H1 (cell line): ENCODE results near the gene FAM163A. TPM values are rescaled to one million over a fixed set of nuclear protein-coding genes. Genes with fewer than 3 reads are reported as not detected.

Experiments used
- CTCF ChIA-PET: fragments of 300-600 bp; sonication (Branson Sonifier 250); formaldehyde crosslinking; loops from one replicate; lab custom pipeline; 2021; ENCODE audit not compliant: partially characterized antibody; lab: Charles Lee
- POLR2A ChIA-PET: fragments of 300-600 bp; sonication (Branson Sonifier 250); formaldehyde crosslinking; loops from one replicate; lab custom pipeline; 2021; ENCODE audit warnings: inconsistent platforms; ENCODE audit not compliant: partially characterized antibody; lab: Charles Lee
- DNase-seq, 2 experiments: peaks; one replicate each; pipeline versions ENCODE4 v3.0.0 to v3.0.0-alpha.2; 2010 to 2022; ENCODE audit warnings: low spot score in 2 of 2, low read depth in 1 of 2, mixed read lengths in 1 of 2
- FAIRE-seq: peaks from 2 replicates; lab custom pipeline; 2011; peaks lifted over from hg19 to GRCh38; lab: Jason Lieb, UNC
- H2AFZ ChIP-seq: 2 replicates; pipeline ENCODE4 v1.8.1; 2012; ENCODE audit warnings: low read length, inconsistent platforms
- H2AK5ac ChIP-seq: 2 replicates; pipeline ENCODE4 v1.6.1; 2013; ENCODE audit warnings: low read depth, low read length
- H2BK120ac ChIP-seq: replicated peaks from 2 replicates; pipeline ENCODE3; 2013; ENCODE audit warnings: low read depth, low read length, inconsistent platforms
- H2BK12ac ChIP-seq: 2 replicates; pipeline ENCODE4 v1.6.1; 2013; ENCODE audit warnings: low read depth, low read length
- H2BK15ac ChIP-seq: 2 replicates; pipeline ENCODE4 v1.6.1; 2013; ENCODE audit warnings: low read length
- H2BK20ac ChIP-seq: 2 replicates; pipeline ENCODE4 v1.6.1; 2013; ENCODE audit warnings: low read length
- H2BK5ac ChIP-seq: 2 replicates; pipeline ENCODE4 v1.6.1; 2013; ENCODE audit warnings: low read depth, low read length
- H3K14ac ChIP-seq: 2 replicates; pipeline ENCODE4 v1.6.1; 2013; ENCODE audit warnings: inconsistent platforms; ENCODE audit not compliant: insufficient read length
- H3K18ac ChIP-seq: 2 replicates; pipeline ENCODE4 v1.6.1; 2013; ENCODE audit warnings: low read length; ENCODE audit errors: extremely low read depth
- H3K23ac ChIP-seq: 2 replicates; pipeline ENCODE4 v1.6.1; 2013; ENCODE audit warnings: inconsistent platforms; ENCODE audit not compliant: insufficient read length
- H3K23me2 ChIP-seq: 2 replicates; pipeline ENCODE4 v1.6.1; 2013; ENCODE audit warnings: low read depth, low read length
- H3K27ac ChIP-seq: 2 replicates; pipeline ENCODE4 v1.6.1; 2011; ENCODE audit warnings: low read depth, low read length, inconsistent platforms
- H3K27me3 ChIP-seq, 4 experiments: replicated peaks in 1 of 4; 1 replicate in 1 of 4; 2 replicates in 3 of 4; pipeline versions ENCODE4 v1.6.1 to v1.8.1; 2011 to 2013; ENCODE audit warnings: low read length in 3 of 4, mild to moderate bottlenecking in 3 of 4, inconsistent platforms in 2 of 4, mixed read lengths in 2 of 4, moderate library complexity in 1 of 4; ENCODE audit not compliant: control insufficient read depth in 3 of 4, insufficient read depth in 3 of 4; ENCODE audit errors: extremely low read depth in 1 of 4
- H3K36me3 ChIP-seq, 4 experiments: 2 replicates each; pipeline versions ENCODE4 v1.6.1 to v1.8.1; 2011 to 2013; ENCODE audit warnings: mild to moderate bottlenecking in 4 of 4, low read length in 3 of 4, moderate library complexity in 2 of 4, control low read depth in 1 of 4, inconsistent platforms in 1 of 4; ENCODE audit not compliant: insufficient read depth in 4 of 4, control insufficient read depth in 2 of 4
- H3K4ac ChIP-seq: replicated peaks from 2 replicates; pipeline ENCODE3; 2013; ENCODE audit warnings: low read length, low read depth, mixed read lengths, inconsistent platforms; ENCODE audit not compliant: insufficient read length
- H3K4me1 ChIP-seq, 4 experiments: replicated peaks in 1 of 4; 1 replicate in 1 of 4; 2 replicates in 3 of 4; pipeline versions ENCODE4 v1.6.1 to v1.8.1; 2011 to 2013; ENCODE audit warnings: low read length in 3 of 4, inconsistent platforms in 2 of 4, mixed read lengths in 1 of 4; ENCODE audit not compliant: insufficient read depth in 4 of 4, control insufficient read depth in 3 of 4
- H3K4me2 ChIP-seq, 2 experiments: 2 replicates each; pipeline versions ENCODE4 v1.6.1 to v1.8.1; 2011 to 2013; ENCODE audit warnings: low read depth in 2 of 2, low read length in 2 of 2, control low read depth in 1 of 2, inconsistent platforms in 1 of 2, mild to moderate bottlenecking in 1 of 2; ENCODE audit not compliant: insufficient read depth in 1 of 2
- H3K4me3 ChIP-seq, 4 experiments: fragments of 200-600, 300-600 bp in 1 of 4; sonication (generic), shearing (Covaris generic), sonication (Bioruptor Twin) in 1 of 4; 2 replicates each; pipeline versions ENCODE4 v1.5.1 to v1.8.1; 2011 to 2016; ENCODE audit warnings: low read length in 4 of 4, low read depth in 3 of 4, control low read depth in 2 of 4, inconsistent platforms in 2 of 4, mild to moderate bottlenecking in 2 of 4, mixed read lengths in 1 of 4, moderate library complexity in 1 of 4; ENCODE audit not compliant: insufficient read depth in 2 of 4; ENCODE audit errors: extremely low read depth in 1 of 4
- H3K56ac ChIP-seq: replicated peaks from 2 replicates; pipeline ENCODE3; 2013; ENCODE audit warnings: low read depth, mild to moderate bottlenecking, mixed read lengths, low read length, inconsistent platforms; ENCODE audit not compliant: insufficient read length
- H3K79me1 ChIP-seq: 2 replicates; pipeline ENCODE4 v1.6.1; 2013; ENCODE audit warnings: low read depth, low read length, control low read depth
- H3K79me2 ChIP-seq, 2 experiments: 2 replicates each; pipeline versions ENCODE4 v1.6.1 to v1.8.1; 2012 to 2013; ENCODE audit warnings: low read length in 2 of 2, mild to moderate bottlenecking in 2 of 2, inconsistent platforms in 1 of 2; ENCODE audit not compliant: insufficient read depth in 2 of 2, control insufficient read depth in 1 of 2
- H3K9ac ChIP-seq, 4 experiments: replicated peaks in 1 of 4; 1 replicate in 1 of 4; 2 replicates in 3 of 4; pipeline versions ENCODE4 v1.6.1 to v1.8.1; 2011 to 2013; ENCODE audit warnings: low read depth in 3 of 4, low read length in 3 of 4, control low read depth in 2 of 4, mild to moderate bottlenecking in 2 of 4, moderate library complexity in 2 of 4, inconsistent platforms in 1 of 4; ENCODE audit errors: extremely low read depth in 1 of 4
- H3K9me3 ChIP-seq, 2 experiments: 2 replicates each; pipeline versions ENCODE4 v1.6.1 to v1.8.1; 2012 to 2013; ENCODE audit warnings: mild to moderate bottlenecking in 2 of 2, moderate library complexity in 2 of 2, control low read depth in 1 of 2, inconsistent platforms in 1 of 2, low read depth in 1 of 2, low read length in 1 of 2, mixed read lengths in 1 of 2; ENCODE audit not compliant: insufficient read depth in 2 of 2
- H4K20me1 ChIP-seq, 2 experiments: replicated peaks in 1 of 2; 2 replicates each; pipeline versions ENCODE3 to v1.8.1; 2011 to 2013; ENCODE audit warnings: inconsistent platforms in 2 of 2, low read length in 2 of 2, mild to moderate bottlenecking in 1 of 2; ENCODE audit not compliant: insufficient read depth in 2 of 2, control insufficient read depth in 1 of 2
- H4K5ac ChIP-seq: 2 replicates; pipeline ENCODE4 v1.6.1; 2013; ENCODE audit warnings: low read length, low read depth, mixed read lengths, inconsistent platforms; ENCODE audit not compliant: insufficient read length
- H4K8ac ChIP-seq: 2 replicates; pipeline ENCODE4 v1.8.0; 2013; ENCODE audit warnings: mild to moderate bottlenecking, moderate library complexity, low read length, inconsistent platforms; ENCODE audit not compliant: insufficient read depth; ENCODE audit errors: extremely low read depth
- H4K91ac ChIP-seq: replicated peaks from 2 replicates; pipeline ENCODE3; 2013; ENCODE audit warnings: low read length, mixed read lengths, inconsistent platforms; ENCODE audit not compliant: insufficient read length
- RAD21 ChIP-seq, 2 experiments: IDR thresholded peaks in 1 of 2; conservative IDR thresholded peaks in 1 of 2; 2 replicates each; pipeline ENCODE4 v1.6.1; 2011; ENCODE audit warnings: low read depth in 2 of 2, low read length in 2 of 2, improper control_type of control experiment in 1 of 2, inconsistent platforms in 1 of 2, mild to moderate bottlenecking in 1 of 2, moderate library complexity in 1 of 2
- TCF12 ChIP-seq: IDR thresholded peaks from 2 replicates; pipeline ENCODE4 v1.6.1; 2011; ENCODE audit warnings: low read depth, mild to moderate bottlenecking, low read length
- WGBS, 2 experiments: shearing (Covaris generic) in 1 of 2; methylation state at CpG; one replicate each; pipeline versions ENCODE4 v1.1.6 to v1.1.7; 2013 to 2015; ENCODE audit warnings: low lambda C conversion rate in 2 of 2, mixed read lengths in 2 of 2, inconsistent platforms in 1 of 2, low coverage in 1 of 2, missing lambda C conversion rate in 1 of 2; ENCODE audit not compliant: insufficient replicate concordance in 2 of 2, insufficient coverage in 1 of 2, insufficient read length in 1 of 2; ENCODE audit errors: extremely low coverage in 1 of 2, missing lambda C conversion rate in 1 of 2; 5-methylcytosine and 5-hydroxymethylcytosine counted together
- polyA plus RNA-seq, 7 experiments: library from polyadenylated mRNA; depleted of rRNA in 3 of 7; stranded (reverse) in 5 of 7; unstranded in 2 of 7; fragments of >200 nt in 5 of 7; fragments of 200-250 nt in 2 of 7; gene quantifications; 1 replicate in 5 of 7; 2 replicates in 1 of 7; 4 replicates in 1 of 7; pipeline versions ENCODE4 v1.2.1 to v1.2.3, GENCODE V29; 2011 to 2013; ENCODE audit warnings: missing spikeins in 2 of 7, mixed read lengths in 2 of 7
- total RNA-seq: library from RNA; stranded (reverse); fragmentation: NEBNext Ultra II Directional; extraction: Animal tissue kit (Norgen Biotek cat#: 25700); gene quantifications from 2 replicates; pipeline ENCODE4 v1.2.1, GENCODE V29; 2021

The FAM163A gene
- total and polyA plus RNA-seq, 2 of the 8 experiments (the other 6 are each of a cell fraction or from before 2014, with no cell fraction given), result 0.13 to 0.18 TPM

GRCh38 chr1:179770887-179771502 lies 27.9 kb downstream of the FAM163A start:
- no peak overlapping the region for H3K23ac ChIP-seq
- no peak overlapping the region for H4K91ac ChIP-seq
- POLR2A ChIA-PET, result interaction anchor here (0.6 kb wide), 1 partner anchor 254 kb away, joined by 3 read pairs; no protein-coding TSS in a partner anchor
- H3K23me2 ChIP-seq, result no peaks in the 10 kb centered on the region
- no peak overlapping the region for H3K4me2 ChIP-seq
- FAIRE-seq (no peak), DNase-seq (no peak)
- TF ChIP-seq TCF12, result no peak
- TF ChIP-seq RAD21 (IDR thresholded peaks at IDR 0.05 in 1 of 2, conservative IDR thresholded peaks at IDR 0.05 in 1 of 2; ENCODE audit: low read depth in 2 of 2, low read length in 2 of 2), result peak; percentile 12 to 16; a peak in 1 of 4 replicates
- H3K27ac ChIP-seq, result no peak overlapping the region
- H3K9me3 ChIP-seq, result no peaks in the 10 kb centered on the region
- no peak overlapping the region for H2BK5ac ChIP-seq
- no peaks in the 10 kb centered on the region for H4K20me1 ChIP-seq
- no peak overlapping the region for H3K4me3 ChIP-seq
- no peak overlapping the region for H2BK12ac ChIP-seq
- H3K27me3 ChIP-seq, result peaks cover 0 to 3% (median 0%) of the 10 kb centered on the region in 4 experiments; a peak in 1 of 7 replicates
- no peak overlapping the region for H3K14ac ChIP-seq
- H3K4me1 ChIP-seq, result no peaks in the 10 kb centered on the region; a peak in 1 of 7 replicates
- no peak overlapping the region for H4K8ac ChIP-seq
- no peak overlapping the region for H4K5ac ChIP-seq
- H3K18ac ChIP-seq, result no peak overlapping the region
- H3K4ac ChIP-seq, result no peak overlapping the region
- H3K36me3 ChIP-seq, result no peaks in the 10 kb centered on the region
- WGBS, 2 experiments, result 77% methylated on average over 9 of the region's 9 CpGs; no CpG with 5 or more reads in 1 of the 2 experiments
- H2BK15ac ChIP-seq, result no peak overlapping the region
- H3K56ac ChIP-seq, result no peak overlapping the region
- no peak overlapping the region for H3K9ac ChIP-seq
- no peaks in the 10 kb centered on the region for H3K79me2 ChIP-seq
- H2BK120ac ChIP-seq, result no peak overlapping the region
- H3K79me1 ChIP-seq, result no peaks in the 10 kb centered on the region
- H2AK5ac ChIP-seq, result no peak overlapping the region
- no peak overlapping the region for H2BK20ac ChIP-seq
- no peak overlapping the region for H2AFZ ChIP-seq
- CTCF ChIA-PET, result interaction anchor here (0.6 to 5.0 kb wide), 11 partner anchors 8 to 334 kb away, joined by 3 to 26 read pairs (median 4); no protein-coding TSS in a partner anchor
